ENCODE results near the gene FAHD1.

The FAHD1 gene

GRCh38 chr16:1826691-1827573 is at the start of gene FAHD1, which contains the start of gene HAGH:
FAHD1 (plus strand) TSS chr16:1827206; CDS start chr16:1827239, 33 bp downstream.
HAGH (minus strand) TSS chr16:1826825; CDS start chr16:1826787, 38 bp downstream.
- no peak for FAIRE-seq

- no peak for FAIRE-seq
These were observed 49.4 kb upstream of the FAHD1 start for GRCh38 chr16:1777375-1778199.

GRCh38 chr16:1778200-1779179 is 48.5 kb upstream of the FAHD1 start:
- FAIRE-seq: no peak

- FAIRE-seq: no peak
These were observed 47.7 kb upstream of the FAHD1 start for GRCh38 chr16:1779234-1779701.

GRCh38 chr16:1779741-1780676 is 47.0 kb upstream of the FAHD1 start:
- no peak for FAIRE-seq

- no peak for FAIRE-seq
These were observed 46.3 kb upstream of the FAHD1 start for GRCh38 chr16:1780677-1781072.

GRCh38 chr16:1781254-1781653 is 45.8 kb upstream of the FAHD1 start:
- no peak for FAIRE-seq

- FAIRE-seq: no peak
These were observed 45.1 kb upstream of the FAHD1 start for GRCh38 chr16:1781758-1782407.

GRCh38 chr16:1782408-1783264 is 44.4 kb upstream of the FAHD1 start, which contains the start of the genes NUBP2 and SPSB3:
NUBP2 (plus strand) TSS chr16:1782960; CDS start chr16:1783021, 61 bp downstream.
SPSB3 (minus strand) TSS chr16:1782571; CDS start chr16:1781483, 1,088 bp downstream.
- FAIRE-seq: peak; percentile 100

GRCh38 chr16:1784977-1785845 is 41.8 kb upstream of the FAHD1 start:
- FAIRE-seq: no peak

- no peak for FAIRE-seq
These were observed 41.2 kb upstream of the FAHD1 start for GRCh38 chr16:1785846-1786170.

GRCh38 chr16:1786242-1787055 is 40.6 kb upstream of the FAHD1 start:
- no peak for FAIRE-seq

GRCh38 chr16:1787056-1787321 is 40.0 kb upstream of the FAHD1 start:
- no peak for FAIRE-seq

- FAIRE-seq: no peak
These were observed 39.5 kb upstream of the FAHD1 start for GRCh38 chr16:1787322-1788094.

- no peak for FAIRE-seq
These were observed 38.8 kb upstream of the FAHD1 start for GRCh38 chr16:1788095-1788707.

GRCh38 chr16:1788708-1789100 is 38.3 kb upstream of the FAHD1 start:
- no peak for FAIRE-seq
